A549 (cell line): Measurements from ENCODE around the gene SLC17A8. TPM values are rescaled to one million over a fixed set of nuclear protein-coding genes. Genes with fewer than 3 reads are reported as not detected.

Source experiments
- ATAC-seq, 2 experiments: fragments of 200-7000 bp in 1 of 2; fragments of >200 bp in 1 of 2; cut with Nextera tagmentation in 1 of 2; cut with Tn5 transposase in 1 of 2; 3 replicates each; pipeline versions ENCODE4 v1.8.0 to v1.9.1; 2018 to 2020; ENCODE audit warnings: mild to moderate bottlenecking in 1 of 2, moderate library complexity in 1 of 2
- CTCF ChIA-PET: fragments of 300-600 bp; sonication (Branson Sonifier 250); formaldehyde crosslinking; extraction: SDS; loops from one replicate; lab custom pipeline; 2021; ENCODE audit warnings: antibody characterized with exemption, inconsistent platforms; lab: Yijun Ruan, JAX
- POLR2A ChIA-PET: fragments of 350-600 bp; formaldehyde crosslinking; extraction: SDS; loops from one replicate; lab custom pipeline; 2021; ENCODE audit warnings: antibody characterized with exemption, inconsistent platforms; lab: Yijun Ruan, JAX
- DNase-seq, 2 experiments: peaks; one replicate each; pipeline versions ENCODE4 v3.0.0 to v3.0.0-alpha.2; 2011 to 2016; ENCODE audit warnings: low read depth in 1 of 2, low spot score in 1 of 2
- FAIRE-seq: peaks from 2 replicates; lab custom pipeline; 2011; peaks lifted over from hg19 to GRCh38; lab: Jason Lieb, UNC
- H3K27ac ChIP-seq, 2 experiments: fragments of >200 bp; sonication (Bioruptor Twin); formaldehyde crosslinking; 3 replicates each; pipeline ENCODE4 v1.5.1; 2016 to 2017
- H3K4me1 ChIP-seq: fragments of >200 bp; sonication (Bioruptor Twin); formaldehyde crosslinking; 3 replicates; pipeline ENCODE4 v1.6.1; 2016
- H3K4me2 ChIP-seq: fragments of >200 bp; sonication (Bioruptor Twin); formaldehyde crosslinking; 3 replicates; pipeline ENCODE4 v1.6.1; 2016
- H3K4me3 ChIP-seq: fragments of >200 bp; sonication (Bioruptor Twin); formaldehyde crosslinking; 3 replicates; pipeline ENCODE4 v1.5.1; 2016
- H3K9me3 ChIP-seq: fragments of >200 bp; sonication (Bioruptor Twin); formaldehyde crosslinking; 3 replicates; pipeline ENCODE4 v1.6.1; 2016
- ATOH8 ChIP-seq: fragments of 250-450 bp; sonication (Bioruptor Pico); IDR thresholded peaks from 2 replicates; pipeline ENCODE4 v1.5.0; 2020; ENCODE audit warnings: low read depth, mild to moderate bottlenecking, moderate library complexity
- BCL3 ChIP-seq: fragments of >200 bp; sonication (Bioruptor Twin); formaldehyde crosslinking; IDR thresholded peaks from 3 replicates; pipeline ENCODE4 v1.6.1; 2016
- CBX2 ChIP-seq: fragments of 200-600 bp; sonication (generic); IDR thresholded peaks from 2 replicates; pipeline ENCODE4 v1.6.1; 2016; ENCODE audit warnings: low read depth, mild to moderate bottlenecking, borderline replicate concordance
- CBX8 ChIP-seq: fragments of 200-600 bp; sonication (generic); IDR thresholded peaks from 2 replicates; pipeline ENCODE4 v1.6.1; 2016
- ELK1 ChIP-seq: fragments of 150-350 bp; IDR thresholded peaks from 2 replicates; pipeline ENCODE4 v1.6.1; 2014; ENCODE audit warnings: low read depth, mild to moderate bottlenecking, low read length
- EP300 ChIP-seq, 2 experiments: fragments of >200 bp; sonication (Bioruptor Twin); formaldehyde crosslinking; IDR thresholded peaks; 2 replicates in 1 of 2; 3 replicates in 1 of 2; pipeline ENCODE4 v1.6.1; 2016 to 2017
- ESRRA ChIP-seq: fragments of 150-350 bp; IDR thresholded peaks from 2 replicates; pipeline ENCODE4 v1.6.1; 2014; ENCODE audit warnings: mild to moderate bottlenecking, low read length, borderline replicate concordance
- GATA3 ChIP-seq: IDR thresholded peaks from 2 replicates; pipeline ENCODE4 v1.6.1; 2012; ENCODE audit warnings: borderline replicate concordance
- HEYL ChIP-seq: fragments of 250-450 bp; sonication (Bioruptor Pico); IDR thresholded peaks from 2 replicates; pipeline ENCODE4 v1.8.0; 2021; ENCODE audit warnings: mild to moderate bottlenecking, moderate library complexity
- HOXB13 ChIP-seq: fragments of 250-450 bp; sonication (Bioruptor Pico); IDR thresholded peaks from 2 replicates; pipeline ENCODE4 v1.5.0; 2020; ENCODE audit warnings: low read depth, mild to moderate bottlenecking, moderate library complexity
- KDM1A ChIP-seq: fragments of 200-600 bp; sonication (generic); IDR thresholded peaks from 2 replicates; pipeline ENCODE4 v1.6.1; 2016; ENCODE audit warnings: low read depth, mild to moderate bottlenecking
- KDM5A ChIP-seq: fragments of 200-600 bp; sonication (generic); IDR thresholded peaks from 2 replicates; pipeline ENCODE4 v1.6.1; 2016; ENCODE audit warnings: antibody characterized with exemption, mild to moderate bottlenecking
- MAFK ChIP-seq: fragments of 450-650 bp; IDR thresholded peaks from 2 replicates; pipeline ENCODE4 v1.6.1; 2014; ENCODE audit not compliant: partially characterized antibody
- NFE2L2 ChIP-seq: fragments of 150-350 bp; conservative IDR thresholded peaks from 2 replicates; pipeline ENCODE4 v1.6.1; 2014; ENCODE audit warnings: low read length
- NPAS2 ChIP-seq: fragments of 250-450 bp; sonication (Bioruptor Pico); IDR thresholded peaks from 2 replicates; pipeline ENCODE4 v1.8.0; 2022; ENCODE audit warnings: mild to moderate bottlenecking, moderate library complexity, borderline replicate concordance
- NR3C1 ChIP-seq: fragments of >200 bp; sonication (Bioruptor Twin); formaldehyde crosslinking; IDR thresholded peaks from 3 replicates; pipeline ENCODE4 v1.6.1; 2017
- RAD21 ChIP-seq, 2 experiments: fragments of >200 bp in 1 of 2; sonication (Bioruptor Twin) in 1 of 2; formaldehyde crosslinking in 1 of 2; IDR thresholded peaks in 1 of 2; conservative IDR thresholded peaks in 1 of 2; 2 replicates in 1 of 2; 3 replicates in 1 of 2; pipeline ENCODE4 v1.6.1; 2012 to 2018; ENCODE audit warnings: inconsistent platforms in 1 of 2
- RARB ChIP-seq: fragments of 250-450 bp; sonication (Bioruptor Pico); IDR thresholded peaks from 2 replicates; pipeline ENCODE4 v1.8.0; 2021; ENCODE audit warnings: mild to moderate bottlenecking, moderate library complexity
- RFX5 ChIP-seq: fragments of 450-650 bp; IDR thresholded peaks from 2 replicates; pipeline ENCODE4 v1.7.1; 2014; ENCODE audit warnings: antibody characterized with exemption, mild to moderate bottlenecking, moderate library complexity
- RNF2 ChIP-seq: fragments of 200-600 bp; sonication (generic); IDR thresholded peaks from 2 replicates; pipeline ENCODE4 v1.6.1; 2016; ENCODE audit warnings: low read depth, mild to moderate bottlenecking, antibody characterized with exemption, moderate library complexity, borderline replicate concordance
- SREBF2 ChIP-seq: fragments of 450-650 bp; IDR thresholded peaks from 2 replicates; pipeline ENCODE4 v1.6.1; 2014; ENCODE audit warnings: mild to moderate bottlenecking, moderate library complexity
- TFCP2L1 ChIP-seq: fragments of 250-450 bp; sonication (Bioruptor Pico); IDR thresholded peaks from 2 replicates; pipeline ENCODE4 v1.5.0; 2021; ENCODE audit warnings: mild to moderate bottlenecking
- TP53 ChIP-seq: fragments of 250-450 bp; sonication (Bioruptor Pico); IDR thresholded peaks from 2 replicates; pipeline ENCODE4 v1.5.0; 2021; ENCODE audit warnings: mild to moderate bottlenecking, moderate library complexity
- ZC3H11A ChIP-seq: fragments of 450-650 bp; IDR thresholded peaks from 2 replicates; pipeline ENCODE4 v1.6.1; 2014; ENCODE audit warnings: antibody characterized with exemption, mild to moderate bottlenecking
- ZFP36 ChIP-seq: fragments of 450-650 bp; IDR thresholded peaks from 2 replicates; pipeline ENCODE4 v1.6.1; 2014; ENCODE audit warnings: borderline replicate concordance; ENCODE audit not compliant: partially characterized antibody
- ZSCAN20 ChIP-seq: fragments of 250-450 bp; sonication (Bioruptor Pico); IDR thresholded peaks from 2 replicates; pipeline ENCODE4 v1.8.0; 2022; ENCODE audit warnings: mild to moderate bottlenecking, moderate library complexity
- WGBS: methylation state at CpG from one replicate; pipeline ENCODE4 v1.1.6; 2017; ENCODE audit errors: missing lambda C conversion rate; 5-methylcytosine and 5-hydroxymethylcytosine counted together
- polyA plus RNA-seq, 4 experiments: library from polyadenylated mRNA; depleted of rRNA in 3 of 4; stranded (reverse); fragments of >200 nt; fragmentation: RNase III in 1 of 4; extraction: RNeasy Plus Mini Kit Qiagen cat#74134 plus additional on column Dnase treatment in 1 of 4; gene quantifications; 2 replicates in 3 of 4; 3 replicates in 1 of 4; pipeline ENCODE4 v1.2.3, GENCODE V29; 2011 to 2017

The SLC17A8 gene
- polyA plus RNA-seq, 2 of the 4 experiments (the other 2 are of a cell fraction): 0.03 to 0.04 TPM

- TF ChIP-seq CBX2 (no peak), ZSCAN20 (no peak), NR3C1 (no peak), CBX8 (no peak), BCL3 (no peak), ATOH8 (no peak), KDM5A (no peak), RAD21 (conservative IDR thresholded peaks at IDR 0.05 in 1 of 2, IDR thresholded peaks at IDR 0.05 in 1 of 2) (no peak), RARB (no peak), HEYL (no peak), RNF2 (no peak), TP53 (CRISPR knock-in tag) (no peak), HOXB13 (CRISPR knock-in tag) (no peak), ESRRA (no peak), GATA3 (no peak), KDM1A (no peak), MAFK (no peak), ELK1 (no peak)
- TF ChIP-seq, all 56 proteins: peak for 0
- no peak overlapping the region for H3K4me2 ChIP-seq
- H3K4me1 ChIP-seq: 0 out of 3 replicates have a peak, but pooled peaks cover 7% of the 10 kb centered on the region
- H3K9me3 ChIP-seq: no peaks in the 10 kb centered on the region
- FAIRE-seq: no peak
- no peak for ATAC-seq
- ChIA-PET POLR2A (interaction anchor here (0.6 kb wide), 1 partner anchor 131 kb away, joined by 5 read pairs; no protein-coding TSS in a partner anchor), CTCF (interaction anchor here (1.1 to 2.7 kb wide), 2 partner anchors 11 to 375 kb away, joined by 3 to 13 read pairs; no protein-coding TSS in a partner anchor)
- peak in 1 of 2 experiments; percentile 11 for DNase-seq
- no peak overlapping the region for H3K27ac ChIP-seq
- H3K4me3 ChIP-seq: no peak overlapping the region
- 47% methylated on average over 2 of the region's 2 CpGs for WGBS
Measured at GRCh38 chr12:100359822-100360221, 2.9 kb downstream of the SLC17A8 start.

GRCh38 chr12:100360450-100360849 lies 3.6 kb downstream of the SLC17A8 start:
- H3K4me1 ChIP-seq: 0 out of 3 replicates have a peak, but pooled peaks cover 7% of the 10 kb centered on the region
- H3K4me2 ChIP-seq: no peak overlapping the region
- FAIRE-seq: no peak
- ATAC-seq: no peak
- ChIA-PET POLR2A (interaction anchor here (0.6 kb wide), 1 partner anchor 132 kb away, joined by 5 read pairs; no protein-coding TSS in a partner anchor), CTCF (interaction anchor here (1.1 to 2.7 kb wide), 4 partner anchors 10 to 374 kb away, joined by 3 to 13 read pairs (median 4); no protein-coding TSS in a partner anchor)
- TF ChIP-seq ZFP36: peak; percentile 38
- no peak for TF ChIP-seq RFX5
- H3K9me3 ChIP-seq: no peaks in the 10 kb centered on the region
- no peak for DNase-seq
- H3K27ac ChIP-seq: no peak overlapping the region
- H3K4me3 ChIP-seq: no peak overlapping the region

- 0 out of 3 replicates have a peak, but pooled peaks cover 7% of the 10 kb centered on the region for H3K4me1 ChIP-seq
- POLR2A ChIA-PET: no interaction called here
- H3K27ac ChIP-seq: no peak overlapping the region
- CTCF ChIA-PET: interaction anchor here (1.2 to 2.0 kb wide), 2 partner anchors 41 to 191 kb away, joined by 3 to 5 read pairs; no protein-coding TSS in a partner anchor
- TF ChIP-seq NFE2L2: no peak
- no peak for TF ChIP-seq CBX8
- TF ChIP-seq GATA3: no peak
- no peak for TF ChIP-seq CBX2
- no peak for TF ChIP-seq ATOH8
- TF ChIP-seq NPAS2 (CRISPR knock-in tag): no peak
- no peak for TF ChIP-seq HOXB13 (CRISPR knock-in tag)
- TF ChIP-seq ZC3H11A: no peak
- TF ChIP-seq SREBF2: no peak
- no peak for TF ChIP-seq EP300 (IDR thresholded peaks at IDR 0.05)
- no peak for TF ChIP-seq TFCP2L1 (CRISPR knock-in tag)
- H3K4me2 ChIP-seq: no peak overlapping the region
- FAIRE-seq (no peak), ATAC-seq (peak in 1 of 2 experiments; percentile 48; a peak in 2 of 6 replicates), DNase-seq (no peak)
- H3K4me3 ChIP-seq: no peak overlapping the region
- 21% methylated on average over 4 of the region's 4 CpGs for WGBS
- H3K9me3 ChIP-seq: no peaks in the 10 kb centered on the region
Measured at GRCh38 chr12:100364324-100364723, 7.5 kb downstream of the SLC17A8 start.
